ENCODE results near the gene MEI4.
"Not testable (repeated sequence)": the region's sequence is repeated elsewhere in the genome, so short reads cannot be mapped to it uniquely, and the experiment has no call there.

- not testable (repeated sequence) for TF ChIP-seq GATA1 (IDR thresholded peaks at IDR 0.05; ENCODE audit: low read depth, low read length); POLR2A (IDR thresholded peaks at IDR 0.05; ENCODE audit: low read length)
These were observed 83.2 kb downstream of the MEI4 start for GRCh38 chr6:77736010-77736409.

Data from erythroblast (primary cell).